ENCODE results near the gene DMD.

DNA sequence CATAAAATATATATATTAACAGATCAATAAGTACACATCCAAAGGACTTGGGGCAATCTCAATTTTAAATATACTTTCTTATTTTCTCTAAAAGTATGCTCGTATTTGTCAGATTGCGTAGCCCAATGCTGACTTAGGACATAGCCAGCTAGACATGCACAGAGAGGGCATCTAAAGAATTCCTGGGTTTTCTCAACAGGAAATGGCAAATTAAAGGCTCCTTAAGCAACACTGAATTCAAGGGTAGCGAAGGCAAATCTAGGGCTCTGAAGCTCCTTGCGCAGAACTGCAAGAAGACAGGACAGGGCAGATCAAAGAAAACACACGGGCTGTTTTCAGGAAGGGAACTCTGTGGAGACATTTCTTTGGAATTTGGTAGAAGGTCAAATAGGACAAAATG, 2044.9 kb downstream of the DMD start:
- TF ChIP-seq, protein P1, sequence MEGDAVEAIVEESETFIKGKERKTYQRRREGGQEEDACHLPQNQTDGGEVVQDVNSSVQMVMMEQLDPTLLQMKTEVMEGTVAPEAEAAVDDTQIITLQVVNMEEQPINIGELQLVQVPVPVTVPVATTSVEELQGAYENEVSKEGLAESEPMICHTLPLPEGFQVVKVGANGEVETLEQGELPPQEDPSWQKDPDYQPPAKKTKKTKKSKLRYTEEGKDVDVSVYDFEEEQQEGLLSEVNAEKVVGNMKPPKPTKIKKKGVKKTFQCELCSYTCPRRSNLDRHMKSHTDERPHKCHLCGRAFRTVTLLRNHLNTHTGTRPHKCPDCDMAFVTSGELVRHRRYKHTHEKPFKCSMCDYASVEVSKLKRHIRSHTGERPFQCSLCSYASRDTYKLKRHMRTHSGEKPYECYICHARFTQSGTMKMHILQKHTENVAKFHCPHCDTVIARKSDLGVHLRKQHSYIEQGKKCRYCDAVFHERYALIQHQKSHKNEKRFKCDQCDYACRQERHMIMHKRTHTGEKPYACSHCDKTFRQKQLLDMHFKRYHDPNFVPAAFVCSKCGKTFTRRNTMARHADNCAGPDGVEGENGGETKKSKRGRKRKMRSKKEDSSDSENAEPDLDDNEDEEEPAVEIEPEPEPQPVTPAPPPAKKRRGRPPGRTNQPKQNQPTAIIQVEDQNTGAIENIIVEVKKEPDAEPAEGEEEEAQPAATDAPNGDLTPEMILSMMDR (IDR thresholded peaks at IDR 0.05; ENCODE audit: poor library complexity, severe bottlenecking), result no peak
- TF ChIP-seq EZH2 (IDR thresholded peaks at IDR 0.05; ENCODE audit: borderline replicate concordance, insufficient read depth, low read length, poor library complexity, severe bottlenecking) (no peak), EP300 (conservative IDR thresholded peaks at IDR 0.05; ENCODE audit: poor library complexity, severe bottlenecking) (no peak), TAF1 (IDR thresholded peaks at IDR 0.05; ENCODE audit: low read depth) (no peak), POLR2AphosphoS5 (IDR thresholded peaks at IDR 0.05) (no peak), SMC3 (conservative IDR thresholded peaks at IDR 0.05; ENCODE audit: poor library complexity) (no peak)
